ENCODE data around the gene TBKBP1. TPM values are rescaled to one million over a fixed set of nuclear protein-coding genes. Genes with fewer than 3 reads are reported as not detected.

TBKBP1 gene
- total RNA-seq, 1 donor from 2014 or later, result 8.0 TPM

- intact Hi-C loops (cut with micrococcal nuclease), result loop anchor here (1.0 to 2.0 kb wide), 3 partner anchors 37 to 104 kb away; no protein-coding TSS in a partner anchor
Measured at GRCh38 chr17:47697906-47698711, 4.1 kb downstream of the TBKBP1 start.

- intact Hi-C loops (cut with micrococcal nuclease), result loop anchor here (1.0 to 2.0 kb wide), 8 partner anchors 18 to 103 kb away; partner anchors contain the start of gene TBX21
Measured at GRCh38 chr17:47698749-47699535, 5.0 kb downstream of the TBKBP1 start.

- intact Hi-C loops (cut with micrococcal nuclease), result loop anchor here (1.0 to 2.0 kb wide), 6 partner anchors 18 to 91 kb away; partner anchors contain the start of gene TBX21
Measured at GRCh38 chr17:47699536-47699840, 5.5 kb downstream of the TBKBP1 start.

- intact Hi-C loops (cut with micrococcal nuclease), result no loop called here
Measured at GRCh38 chr17:47700471-47701449, 6.8 kb downstream of the TBKBP1 start.

- intact Hi-C loops (cut with micrococcal nuclease), result no loop called here
Measured at GRCh38 chr17:47701608-47702007, 7.6 kb downstream of the TBKBP1 start.

- intact Hi-C loops (cut with micrococcal nuclease), result no loop called here
Measured at GRCh38 chr17:47702391-47702995, 8.5 kb downstream of the TBKBP1 start.

GRCh38 chr17:47703191-47703591, 9.2 kb downstream of the TBKBP1 start:
- intact Hi-C loops (cut with micrococcal nuclease), result no loop called here

GRCh38 chr17:47703671-47704070, 9.7 kb downstream of the TBKBP1 start:
- intact Hi-C loops (cut with micrococcal nuclease), result no loop called here

- intact Hi-C loops (cut with micrococcal nuclease), result no loop called here
Measured at GRCh38 chr17:47704116-47704515, 10.2 kb downstream of the TBKBP1 start.

GRCh38 chr17:47704736-47705135, 10.8 kb downstream of the TBKBP1 start:
- intact Hi-C loops (cut with micrococcal nuclease), result loop anchor here (1.0 kb wide), 1 partner anchor 29 kb away; the partner anchor contains the start of gene TBX21

GRCh38 chr17:47705536-47706530, 11.9 kb downstream of the TBKBP1 start:
- intact Hi-C loops (cut with micrococcal nuclease), result loop anchor here (1.0 kb wide), 2 partner anchors 15 to 27 kb away; partner anchors contain the start of gene TBX21

GRCh38 chr17:47707056-47707804, 13.3 kb downstream of the TBKBP1 start:
- intact Hi-C loops (cut with micrococcal nuclease), result no loop called here

- intact Hi-C loops (cut with micrococcal nuclease), result no loop called here
Measured at GRCh38 chr17:47707884-47708283, 13.9 kb downstream of the TBKBP1 start.

GRCh38 chr17:47708312-47708863, 14.4 kb downstream of the TBKBP1 start:
- intact Hi-C loops (cut with micrococcal nuclease), result no loop called here

- intact Hi-C loops (cut with micrococcal nuclease), result no loop called here
Measured at GRCh38 chr17:47708864-47709541, 15.0 kb downstream of the TBKBP1 start.

- intact Hi-C loops (cut with micrococcal nuclease), result no loop called here
Measured at GRCh38 chr17:47709594-47709993, 15.6 kb downstream of the TBKBP1 start.

- intact Hi-C loops (cut with micrococcal nuclease), result no loop called here
Measured at GRCh38 chr17:47711366-47712099, 17.6 kb downstream of the TBKBP1 start.
